ENCODE data around the gene HNF1B. TPM values are rescaled to one million over a fixed set of nuclear protein-coding genes. Genes with fewer than 3 reads are reported as not detected.

HNF1B gene
- polyA plus RNA-seq, 1 of the 3 experiments (the other 2 are of a cell fraction), result not detected

- POLR2A ChIA-PET, result no interaction called here
- no peak overlapping the region for H3K27ac ChIP-seq (ENCODE audit: low read depth in 2 of 2, low read length in 1 of 2)
- CTCF ChIA-PET, result no interaction called here
Observed at GRCh38 chr17:37710344-37710886, 34.4 kb downstream of the HNF1B start.

More at GRCh38 chr17:37710344-37710886, 34.4 kb downstream of the HNF1B start:
- H3K4me2 ChIP-seq, result no peak overlapping the region
- peak; percentile 40 for DNase-seq
- H3K9ac ChIP-seq, result no peak overlapping the region
- H3K27me3 ChIP-seq (ENCODE audit: insufficient read depth), result no peaks in the 10 kb centered on the region
- H3K4me3 ChIP-seq (ENCODE audit: low read depth in 2 of 2, low read length in 1 of 2), result no peak overlapping the region
- H3K9me2 ChIP-seq, result no peaks in the 10 kb centered on the region
- peaks cover 4% of the 10 kb centered on the region for H3F3A ChIP-seq (replicated peaks; ENCODE audit: insufficient read depth)
- H3K4me1 ChIP-seq (ENCODE audit: control insufficient read depth in 1 of 2, insufficient read depth in 2 of 2, low read depth in 1 of 2, low read length in 1 of 2), result no peaks in the 10 kb centered on the region; a peak in 1 of 4 replicates
- H3K9me3 ChIP-seq, result no peaks in the 10 kb centered on the region
- WGBS (ENCODE audit: low lambda C conversion rate), result 71% methylated on average over 9 of the region's 9 CpGs
- TF ChIP-seq FOSL2 (IDR thresholded peaks at IDR 0.05; ENCODE audit: borderline replicate concordance, low read depth) (no peak), PBX3 (IDR thresholded peaks at IDR 0.05) (no peak), FOXJ3 (CRISPR knock-in tag; IDR thresholded peaks at IDR 0.05) (no peak), JUND (IDR thresholded peaks at IDR 0.05) (no peak), MXI1 (IDR thresholded peaks at IDR 0.05; ENCODE audit: low read depth, low read length) (no peak), POLR2AphosphoS5 (IDR thresholded peaks at IDR 0.05; ENCODE audit: low read depth, low read length) (no peak), TEAD4 (IDR thresholded peaks at IDR 0.05; ENCODE audit: borderline replicate concordance, insufficient read depth) (no peak), EP300 (IDR thresholded peaks at IDR 0.05; ENCODE audit: borderline replicate concordance in 1 of 2, low read depth in 1 of 2, low read length in 1 of 2) (no peak), FOXM1 (IDR thresholded peaks at IDR 0.05; ENCODE audit: low read depth) (no peak), NRF1 (IDR thresholded peaks at IDR 0.05; ENCODE audit: low read depth, low read length) (no peak), SIN3A (IDR thresholded peaks at IDR 0.05; ENCODE audit: borderline replicate concordance, low read depth, low read length) (no peak), ZBTB33 (IDR thresholded peaks at IDR 0.05; ENCODE audit: borderline replicate concordance, low read depth) (no peak), RFX5 (IDR thresholded peaks at IDR 0.05; ENCODE audit: low read length) (no peak), TCF12 (IDR thresholded peaks at IDR 0.05) (no peak), RAD21 (IDR thresholded peaks at IDR 0.05; ENCODE audit: low read length) (no peak), ELF1 (IDR thresholded peaks at IDR 0.05) (no peak), TAF1 (IDR thresholded peaks at IDR 0.05; ENCODE audit: borderline replicate concordance, low read depth, low read length) (no peak), USF1 (IDR thresholded peaks at IDR 0.05; ENCODE audit: borderline replicate concordance, low read depth) (no peak)
- TF ChIP-seq, protein P1, sequence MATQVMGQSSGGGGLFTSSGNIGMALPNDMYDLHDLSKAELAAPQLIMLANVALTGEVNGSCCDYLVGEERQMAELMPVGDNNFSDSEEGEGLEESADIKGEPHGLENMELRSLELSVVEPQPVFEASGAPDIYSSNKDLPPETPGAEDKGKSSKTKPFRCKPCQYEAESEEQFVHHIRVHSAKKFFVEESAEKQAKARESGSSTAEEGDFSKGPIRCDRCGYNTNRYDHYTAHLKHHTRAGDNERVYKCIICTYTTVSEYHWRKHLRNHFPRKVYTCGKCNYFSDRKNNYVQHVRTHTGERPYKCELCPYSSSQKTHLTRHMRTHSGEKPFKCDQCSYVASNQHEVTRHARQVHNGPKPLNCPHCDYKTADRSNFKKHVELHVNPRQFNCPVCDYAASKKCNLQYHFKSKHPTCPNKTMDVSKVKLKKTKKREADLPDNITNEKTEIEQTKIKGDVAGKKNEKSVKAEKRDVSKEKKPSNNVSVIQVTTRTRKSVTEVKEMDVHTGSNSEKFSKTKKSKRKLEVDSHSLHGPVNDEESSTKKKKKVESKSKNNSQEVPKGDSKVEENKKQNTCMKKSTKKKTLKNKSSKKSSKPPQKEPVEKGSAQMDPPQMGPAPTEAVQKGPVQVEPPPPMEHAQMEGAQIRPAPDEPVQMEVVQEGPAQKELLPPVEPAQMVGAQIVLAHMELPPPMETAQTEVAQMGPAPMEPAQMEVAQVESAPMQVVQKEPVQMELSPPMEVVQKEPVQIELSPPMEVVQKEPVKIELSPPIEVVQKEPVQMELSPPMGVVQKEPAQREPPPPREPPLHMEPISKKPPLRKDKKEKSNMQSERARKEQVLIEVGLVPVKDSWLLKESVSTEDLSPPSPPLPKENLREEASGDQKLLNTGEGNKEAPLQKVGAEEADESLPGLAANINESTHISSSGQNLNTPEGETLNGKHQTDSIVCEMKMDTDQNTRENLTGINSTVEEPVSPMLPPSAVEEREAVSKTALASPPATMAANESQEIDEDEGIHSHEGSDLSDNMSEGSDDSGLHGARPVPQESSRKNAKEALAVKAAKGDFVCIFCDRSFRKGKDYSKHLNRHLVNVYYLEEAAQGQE (IDR thresholded peaks at IDR 0.05; ENCODE audit: low read depth, low read length), result no peak
- TF ChIP-seq, protein P2, sequence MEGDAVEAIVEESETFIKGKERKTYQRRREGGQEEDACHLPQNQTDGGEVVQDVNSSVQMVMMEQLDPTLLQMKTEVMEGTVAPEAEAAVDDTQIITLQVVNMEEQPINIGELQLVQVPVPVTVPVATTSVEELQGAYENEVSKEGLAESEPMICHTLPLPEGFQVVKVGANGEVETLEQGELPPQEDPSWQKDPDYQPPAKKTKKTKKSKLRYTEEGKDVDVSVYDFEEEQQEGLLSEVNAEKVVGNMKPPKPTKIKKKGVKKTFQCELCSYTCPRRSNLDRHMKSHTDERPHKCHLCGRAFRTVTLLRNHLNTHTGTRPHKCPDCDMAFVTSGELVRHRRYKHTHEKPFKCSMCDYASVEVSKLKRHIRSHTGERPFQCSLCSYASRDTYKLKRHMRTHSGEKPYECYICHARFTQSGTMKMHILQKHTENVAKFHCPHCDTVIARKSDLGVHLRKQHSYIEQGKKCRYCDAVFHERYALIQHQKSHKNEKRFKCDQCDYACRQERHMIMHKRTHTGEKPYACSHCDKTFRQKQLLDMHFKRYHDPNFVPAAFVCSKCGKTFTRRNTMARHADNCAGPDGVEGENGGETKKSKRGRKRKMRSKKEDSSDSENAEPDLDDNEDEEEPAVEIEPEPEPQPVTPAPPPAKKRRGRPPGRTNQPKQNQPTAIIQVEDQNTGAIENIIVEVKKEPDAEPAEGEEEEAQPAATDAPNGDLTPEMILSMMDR (IDR thresholded peaks at IDR 0.05), result no peak
- H3K79me2 ChIP-seq (ENCODE audit: insufficient read depth), result no peaks in the 10 kb centered on the region
- no peak overlapping the region for H2AFZ ChIP-seq (ENCODE audit: low read depth)
- no peaks in the 10 kb centered on the region for H3K36me3 ChIP-seq (replicated peaks in 1 of 2; ENCODE audit: control insufficient read depth in 1 of 2, insufficient read depth in 2 of 2, low read length in 1 of 2)
- no peaks in the 10 kb centered on the region for H4K20me1 ChIP-seq (ENCODE audit: insufficient read depth)

Data from SK-N-SH (cell line).